Calu3 (cell line): ENCODE data around the gene SIPA1L3. TPM values are rescaled to one million over a fixed set of nuclear protein-coding genes. Genes with fewer than 3 reads are reported as not detected.
A peak's percentile ranks its signal among the peaks of the same experiment; 100 is the strongest.
"Not testable (repeated sequence)": the region's sequence is repeated elsewhere in the genome, so short reads cannot be mapped to it uniquely, and the experiment has no call there.

Experiments
- BruUV-seq: library from RNA; stranded (reverse); fragments of 400-500 nt; replicated peaks from 2 replicates; lab custom pipeline; 2021; lab: Mats Ljungman, UMichigan
- CTCF ChIA-PET: fragments of 300-600 bp; sonication (Branson Sonifier 250); formaldehyde crosslinking; loops from one replicate; lab custom pipeline; 2022; ENCODE audit warnings: antibody characterized with exemption; lab: Charles Lee
- DNase-seq: peaks from one replicate; pipeline ENCODE4 v3.0.0; 2022
- H3K27ac Mint-ChIP-seq: one replicate; pipeline ENCODE4 v1.8.0; 2022; ENCODE audit warnings: mixed read lengths; ENCODE audit not compliant: unreplicated experiment
- H3K27me3 Mint-ChIP-seq: one replicate; pipeline ENCODE4 v1.8.0; 2022; ENCODE audit warnings: mixed read lengths; ENCODE audit not compliant: unreplicated experiment
- H3K36me3 Mint-ChIP-seq: one replicate; pipeline ENCODE4 v1.8.0; 2022; ENCODE audit warnings: mild to moderate bottlenecking, moderate library complexity, mixed read lengths; ENCODE audit not compliant: insufficient read depth, unreplicated experiment
- H3K4me1 Mint-ChIP-seq: one replicate; pipeline ENCODE4 v1.8.0; 2022; ENCODE audit warnings: mild to moderate bottlenecking, low read depth, mixed read lengths; ENCODE audit not compliant: unreplicated experiment
- H3K4me3 Mint-ChIP-seq: one replicate; pipeline ENCODE4 v1.8.0; 2022; ENCODE audit warnings: mild to moderate bottlenecking, low read depth, moderate library complexity, mixed read lengths; ENCODE audit not compliant: unreplicated experiment
- H3K9me3 Mint-ChIP-seq: one replicate; pipeline ENCODE4 v1.8.0; 2022; ENCODE audit warnings: low read depth, mixed read lengths; ENCODE audit not compliant: unreplicated experiment
- CTCF ChIP-seq: fragments of 200-600 bp; IDR thresholded peaks from one replicate; pipeline ENCODE4 v1.8.0; 2022; ENCODE audit warnings: antibody characterized with exemption; ENCODE audit not compliant: unreplicated experiment
- intact Hi-C: fragments of 100-400 bp; cut with micrococcal nuclease; formaldehyde crosslinking; loops from one replicate; pipeline ENCODE4 v1.10.0; 2022; ENCODE audit not compliant: unreplicated experiment
- total RNA-seq: library from RNA; stranded (reverse); gene quantifications from 2 replicates; pipeline ENCODE4 v1.2.3, GENCODE V29; 2022

Gene SIPA1L3
- total RNA-seq, 1 experiment from 2014 or later: 127 TPM

DNA sequence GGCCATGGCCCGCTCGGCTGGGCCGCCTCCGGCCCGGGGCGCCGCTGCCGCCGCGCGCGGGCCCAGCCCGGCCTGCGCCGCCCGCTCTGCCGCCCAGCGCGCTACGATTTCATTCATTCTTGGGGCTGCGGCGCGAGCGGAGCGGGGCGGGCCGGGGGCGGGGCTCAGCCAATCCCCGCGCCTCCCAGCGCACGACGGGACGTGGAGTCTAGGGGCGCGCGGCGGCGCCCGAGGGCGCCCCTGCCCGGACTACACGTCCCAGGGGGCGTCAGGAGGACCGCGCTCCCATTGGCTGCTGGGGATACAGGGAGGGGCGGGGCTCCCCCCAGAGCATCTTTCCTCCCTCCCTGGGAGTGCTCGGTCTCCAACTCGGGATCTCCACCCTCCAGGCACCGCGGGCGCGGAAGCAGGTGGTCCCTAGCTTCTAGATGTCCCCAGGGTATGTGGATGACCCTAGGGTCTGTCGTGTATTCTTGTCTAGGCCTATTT is 322.6 kb downstream of the SIPA1L3 start:
- H3K36me3 Mint-ChIP-seq: peaks cover under 1% of the 10 kb centered on the region
- BruUV-seq: no TSS peak
- intact Hi-C loops: no loop called here
- TF ChIP-seq CTCF: no peak
- no peaks in the 10 kb centered on the region for H3K9me3 Mint-ChIP-seq
- H3K27ac Mint-ChIP-seq: no peak overlapping the region
- CTCF ChIA-PET: interaction anchor here (0.6 kb wide), 1 partner anchor 155 kb away, joined by 3 read pairs; no protein-coding TSS in a partner anchor
- DNase-seq: peak; percentile 85
- H3K4me1 Mint-ChIP-seq: peaks cover 12% of the 10 kb centered on the region
- peak overlapping the region; percentile 67 for H3K4me3 Mint-ChIP-seq
- peaks cover 70% of the 10 kb centered on the region for H3K27me3 Mint-ChIP-seq

GRCh38 chr19:38230506-38231133 is 323.6 kb downstream of the SIPA1L3 start:
- Mint-ChIP-seq H3K4me1 (peaks cover 12% of the 10 kb centered on the region), H3K27me3 (peaks cover 70% of the 10 kb centered on the region)
- H3K4me3 Mint-ChIP-seq, DNase-seq, H3K9me3 Mint-ChIP-seq, BruUV-seq, intact Hi-C loops, CTCF ChIA-PET, H3K27ac Mint-ChIP-seq, H3K36me3 Mint-ChIP-seq: not testable (repeated sequence)

- H3K27ac Mint-ChIP-seq: no peak overlapping the region
- H3K4me1 Mint-ChIP-seq: peaks cover 5% of the 10 kb centered on the region
- no peak for TF ChIP-seq CTCF
- BruUV-seq: no TSS peak
- H3K27me3 Mint-ChIP-seq: peaks cover 58% of the 10 kb centered on the region
- H3K4me3 Mint-ChIP-seq: no peak overlapping the region
- no peaks in the 10 kb centered on the region for H3K36me3 Mint-ChIP-seq
- no peak for DNase-seq
- intact Hi-C loops: no loop called here
- no peaks in the 10 kb centered on the region for H3K9me3 Mint-ChIP-seq
- CTCF ChIA-PET: interaction anchor here (0.5 kb wide), 1 partner anchor 158 kb away, joined by 3 read pairs; no protein-coding TSS in a partner anchor
Observed at GRCh38 chr19:38231918-38232317, 324.9 kb downstream of the SIPA1L3 start.

DNA sequence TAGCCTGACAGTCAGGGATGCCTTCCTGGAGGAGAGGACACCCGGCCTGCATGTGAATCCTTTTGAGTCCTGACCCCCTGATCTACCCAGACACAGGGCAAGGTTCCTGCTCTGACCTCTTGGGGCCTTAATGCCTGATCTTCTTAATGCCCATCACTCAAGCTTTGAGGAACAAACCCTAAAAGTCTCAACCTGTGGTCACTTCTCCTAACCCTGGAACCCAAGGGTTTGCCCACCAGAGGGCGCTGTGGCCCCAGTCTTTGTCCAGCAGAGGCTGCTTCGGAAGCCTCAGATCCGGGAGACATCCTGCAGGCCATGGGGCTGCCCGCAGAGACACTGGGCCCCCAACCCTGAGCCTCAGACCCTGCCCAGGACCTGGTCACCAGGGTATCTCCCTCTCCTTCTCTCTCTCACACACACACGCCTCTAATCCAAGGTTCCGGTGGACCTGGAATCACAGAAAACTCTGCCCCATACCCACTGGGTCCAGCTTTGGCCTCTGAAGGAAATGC is 326.8 kb downstream of the SIPA1L3 start:
- no TSS peak for BruUV-seq
- Mint-ChIP-seq H3K27me3 (peaks cover 53% of the 10 kb centered on the region), H3K4me3 (no peak overlapping the region), H3K36me3 (no peaks in the 10 kb centered on the region), H3K4me1 (no peaks in the 10 kb centered on the region), H3K9me3 (no peaks in the 10 kb centered on the region), H3K27ac (no peak overlapping the region)
- CTCF ChIA-PET: interaction anchor here (1.1 to 1.7 kb wide), 3 partner anchors 9 to 140 kb away, joined by 3 to 7 read pairs (median 5); partner anchors contain the start of gene PSMD8
- intact Hi-C loops: loop anchor here (2.0 kb wide), 1 partner anchor 101 kb away; the partner anchor contains the start of gene CATSPERG
- TF ChIP-seq CTCF: peak; percentile 98
- DNase-seq: peak; percentile 92
